ENCODE measurements around the gene ADRB1.

Gene ADRB1

DNA sequence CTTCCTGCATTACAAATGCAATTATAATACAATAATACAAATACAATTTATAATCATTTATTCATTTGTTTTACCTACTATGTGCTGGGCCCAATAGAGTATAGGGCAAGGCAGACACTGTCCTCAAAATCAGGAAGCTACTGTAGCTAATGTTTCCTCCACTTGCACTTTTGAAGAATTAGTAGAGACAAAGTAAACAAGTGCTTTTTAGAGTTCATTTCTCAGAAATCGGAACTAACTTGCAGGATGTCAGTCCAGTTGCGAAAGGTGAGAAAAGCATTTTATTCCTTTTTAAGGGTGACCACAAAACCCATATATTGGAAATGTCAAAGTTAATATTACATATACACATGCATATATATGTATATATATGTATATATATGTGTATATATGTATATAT, 14.2 kb downstream of the ADRB1 start:
- DNase-seq: no peak

DNA sequence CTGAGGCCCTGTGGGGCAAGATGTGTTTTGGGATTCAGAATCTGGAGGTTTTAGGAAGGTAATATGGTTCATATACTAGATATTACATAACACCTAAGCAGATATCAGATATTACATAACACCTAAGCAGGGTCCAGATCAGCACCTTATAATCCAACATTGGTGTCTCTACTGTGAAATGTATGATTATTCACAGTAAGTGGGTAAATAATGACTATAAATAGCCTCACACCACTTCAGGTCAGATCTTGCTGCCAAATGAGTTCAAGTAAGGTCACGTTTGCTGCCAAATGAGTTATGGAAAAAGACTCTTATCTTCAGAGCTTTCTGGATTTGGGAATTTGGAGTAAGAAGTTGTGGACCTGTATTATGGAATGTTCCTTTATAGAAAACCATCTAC, 14.6 kb downstream of the ADRB1 start:
- DNase-seq: no peak

DNA sequence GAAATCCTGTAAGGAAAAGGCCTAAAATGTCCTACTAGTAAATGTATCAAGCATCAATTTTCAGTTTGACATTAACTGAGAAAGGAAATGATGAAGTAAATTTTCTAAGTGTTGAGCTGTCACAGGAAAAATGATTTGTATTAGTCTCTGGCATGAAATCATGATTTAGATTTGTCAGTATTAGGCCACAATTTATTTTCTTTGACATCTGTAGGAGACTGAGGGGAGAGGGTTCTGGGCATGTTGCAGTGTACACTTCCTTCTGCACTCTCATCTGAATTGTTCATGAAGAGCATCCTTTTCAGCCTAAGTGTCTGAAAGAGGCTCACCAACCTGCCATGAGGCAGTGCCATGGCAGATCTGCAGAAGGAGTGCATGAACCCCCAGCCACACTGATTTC, 15.9 kb downstream of the ADRB1 start:
- DNase-seq: no peak

DNA sequence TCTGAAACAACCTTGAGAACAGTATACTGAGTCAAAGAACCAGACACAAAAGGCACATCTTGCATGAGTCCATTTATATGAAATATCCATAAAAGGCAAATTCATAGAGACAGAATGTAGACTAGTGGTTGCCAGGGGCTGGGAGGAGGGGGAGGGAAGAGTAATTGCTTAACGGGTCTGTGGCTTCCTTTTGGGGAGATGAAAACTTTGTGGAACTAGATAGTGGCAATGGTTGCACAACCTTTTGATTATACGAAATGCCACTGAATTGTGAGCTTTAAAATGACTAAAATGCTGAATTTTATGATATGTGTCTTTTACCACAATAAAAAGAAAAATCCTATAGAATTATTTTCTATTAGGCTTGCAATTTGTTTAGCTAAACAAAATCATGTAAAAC, 16.8 kb downstream of the ADRB1 start:
- no peak for DNase-seq

DNA sequence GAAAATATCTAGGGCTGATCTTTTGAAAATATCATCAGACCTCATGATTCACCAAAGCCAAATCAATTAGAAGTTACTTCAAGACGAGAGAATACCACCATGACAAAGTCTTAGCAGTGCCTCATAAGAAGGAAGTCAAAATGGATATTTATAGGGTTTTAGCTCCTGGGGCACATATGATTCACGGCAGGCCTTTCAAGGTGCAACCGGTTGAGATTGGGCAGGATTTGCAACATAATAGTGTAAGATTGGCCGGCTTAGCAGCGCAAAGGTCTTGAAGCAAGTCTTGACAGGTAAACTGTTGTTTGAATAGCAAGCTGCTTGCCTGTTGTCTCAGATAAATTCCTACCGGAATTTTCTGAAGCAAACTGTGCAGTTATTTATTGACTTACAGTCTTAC, 17.5 kb downstream of the ADRB1 start:
- no peak for DNase-seq

DNA sequence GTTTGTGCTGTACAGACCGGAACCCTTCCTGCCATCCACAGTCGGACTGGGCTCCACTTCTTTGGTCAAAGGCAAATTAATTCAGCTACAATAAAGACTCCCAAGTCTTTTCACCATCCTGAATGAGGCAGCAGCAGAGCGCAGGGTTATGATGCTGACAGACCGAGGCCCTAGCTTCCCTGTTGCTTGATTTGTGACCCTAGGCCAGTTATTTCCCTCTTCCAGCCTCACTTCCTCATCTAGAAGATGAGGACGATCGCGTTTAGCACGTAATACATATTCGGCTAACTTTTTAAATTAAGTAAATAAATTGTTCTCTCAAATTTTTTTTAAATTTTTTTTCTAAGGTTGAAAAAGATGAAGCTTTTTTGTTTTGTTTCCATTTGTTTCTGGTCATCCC, 18.1 kb downstream of the ADRB1 start:
- no peak for DNase-seq

DNA sequence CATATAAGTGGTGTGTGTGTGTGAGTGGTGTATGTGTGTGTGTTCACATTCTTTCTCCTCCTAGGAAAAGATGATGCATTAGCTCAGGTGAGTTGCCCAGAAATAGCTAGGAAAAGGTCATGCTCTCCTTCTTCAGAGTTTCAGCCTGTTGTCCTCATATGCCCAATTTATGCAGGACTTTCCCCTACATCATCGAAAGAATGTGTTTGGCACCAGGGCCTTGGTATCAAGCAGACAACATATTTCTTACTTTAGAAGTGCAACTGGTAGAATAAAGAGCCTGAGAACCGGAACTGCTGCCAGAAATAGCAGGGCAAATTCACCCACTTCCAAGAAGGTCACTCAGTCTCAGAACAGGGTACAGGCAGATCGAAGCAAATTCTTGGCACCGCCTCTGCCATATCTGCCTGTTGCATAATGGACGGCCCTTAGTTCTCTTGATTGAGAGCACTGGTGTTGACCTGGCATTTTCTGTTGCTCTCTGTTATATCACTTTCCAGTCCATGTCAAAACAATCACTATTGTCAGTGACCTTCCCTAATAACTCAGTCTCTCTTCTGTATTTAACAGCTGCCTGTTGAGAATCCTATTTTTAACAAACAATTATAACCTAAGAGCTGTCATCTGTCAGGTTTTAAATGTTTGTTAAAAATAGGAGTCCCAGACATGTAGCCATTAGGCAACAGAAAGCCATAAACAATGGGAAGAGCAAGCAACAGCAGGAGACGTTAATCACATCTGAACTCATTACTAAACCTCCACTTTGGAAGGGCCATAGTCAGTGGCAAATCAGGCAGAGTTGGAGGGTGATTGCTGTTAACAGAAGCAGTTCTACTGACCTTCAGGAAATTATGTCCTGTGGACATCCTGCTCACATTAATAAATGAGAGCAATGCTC, 20.7 kb downstream of the ADRB1 start:
- no peak for DNase-seq

DNA sequence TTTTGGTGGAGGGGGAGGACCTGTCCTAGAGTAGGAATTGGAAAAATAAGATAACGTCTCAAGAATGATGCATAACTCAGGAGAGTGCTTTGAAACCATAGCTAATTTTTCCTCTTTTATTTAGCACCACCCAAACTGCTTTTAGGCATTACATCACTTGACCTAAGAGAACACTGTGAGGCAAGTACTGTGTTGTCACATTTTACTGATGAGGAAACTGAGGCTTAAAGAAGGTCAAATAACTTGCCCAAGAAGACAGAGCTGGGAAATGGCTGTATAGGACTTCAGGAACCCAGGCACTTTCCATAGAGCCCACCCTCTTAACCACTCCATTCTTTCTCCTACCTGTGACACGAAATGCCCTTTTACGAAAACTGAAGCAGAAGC, 21.4 kb downstream of the ADRB1 start:
- no peak for DNase-seq

DNA sequence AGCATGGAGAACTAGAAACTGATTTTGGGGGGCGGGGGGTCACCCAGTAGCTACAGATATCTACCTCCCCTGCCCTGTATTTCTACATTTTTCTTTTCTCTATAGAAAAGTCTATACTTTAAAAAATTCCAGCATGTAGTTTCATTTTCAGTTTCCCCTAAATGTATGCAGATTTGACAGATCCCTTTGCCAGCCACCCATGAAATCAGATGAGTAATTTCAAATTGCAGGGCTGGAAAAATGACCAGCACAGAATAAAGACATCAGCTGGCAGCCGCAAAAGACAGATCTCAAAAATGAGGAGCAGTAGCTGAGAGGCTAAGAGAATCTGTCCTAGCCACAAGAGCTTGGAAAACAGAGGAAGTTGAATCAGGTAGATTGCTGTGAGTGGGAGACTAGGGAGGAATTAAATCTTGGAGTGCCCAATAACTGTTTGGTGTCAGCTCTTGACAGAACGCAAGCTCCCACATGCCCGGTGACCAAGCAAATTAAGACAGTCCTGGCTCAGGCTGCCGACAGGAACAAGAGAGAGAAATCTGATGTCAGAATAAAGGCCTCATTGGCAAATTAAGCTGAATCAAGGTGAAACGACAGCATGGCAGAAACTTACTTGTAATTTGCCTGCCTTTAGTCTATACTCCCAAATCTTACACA, 24.5 kb downstream of the ADRB1 start:
- peak in 1 of 14 donors; percentile 17 for DNase-seq

DNA sequence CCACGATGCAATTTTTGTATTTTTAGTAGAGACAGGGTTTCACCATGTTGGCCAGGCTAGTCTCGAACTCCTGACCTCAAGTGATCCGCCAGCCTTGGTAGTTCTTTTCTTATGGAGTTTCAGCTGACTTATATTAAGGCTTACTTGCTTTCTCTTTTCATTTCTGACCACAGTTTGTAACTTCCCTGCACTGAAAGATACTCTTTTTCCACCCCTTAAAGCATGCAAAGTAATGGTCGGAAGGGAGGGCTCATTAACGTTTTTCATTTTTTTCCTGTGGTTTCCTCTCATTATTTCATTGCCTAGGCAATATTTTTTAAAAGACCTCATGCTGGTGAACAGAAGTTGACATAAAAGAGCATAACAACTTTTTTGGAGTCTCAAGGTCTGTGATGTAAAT, 27.0 kb downstream of the ADRB1 start:
- DNase-seq: no peak

DNA sequence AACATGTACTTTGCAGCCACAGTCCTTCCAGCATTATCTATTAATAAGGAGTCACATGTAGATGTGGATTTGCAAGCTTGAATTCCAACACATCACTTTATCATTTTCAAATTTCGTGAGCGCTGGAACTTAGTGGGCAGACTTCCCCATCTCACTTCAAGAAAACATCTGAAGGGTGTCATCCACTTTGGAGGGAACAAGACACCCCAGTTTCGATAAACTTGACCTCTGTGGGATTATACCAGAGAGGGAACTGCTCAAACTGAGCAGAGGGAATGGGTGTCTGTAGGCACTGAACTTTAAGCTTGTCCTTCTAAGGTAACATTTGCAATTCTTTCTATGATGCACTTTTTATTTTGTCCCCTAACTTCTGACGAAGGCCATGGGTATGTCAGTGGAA, 27.5 kb downstream of the ADRB1 start:
- DNase-seq: no peak

DNA sequence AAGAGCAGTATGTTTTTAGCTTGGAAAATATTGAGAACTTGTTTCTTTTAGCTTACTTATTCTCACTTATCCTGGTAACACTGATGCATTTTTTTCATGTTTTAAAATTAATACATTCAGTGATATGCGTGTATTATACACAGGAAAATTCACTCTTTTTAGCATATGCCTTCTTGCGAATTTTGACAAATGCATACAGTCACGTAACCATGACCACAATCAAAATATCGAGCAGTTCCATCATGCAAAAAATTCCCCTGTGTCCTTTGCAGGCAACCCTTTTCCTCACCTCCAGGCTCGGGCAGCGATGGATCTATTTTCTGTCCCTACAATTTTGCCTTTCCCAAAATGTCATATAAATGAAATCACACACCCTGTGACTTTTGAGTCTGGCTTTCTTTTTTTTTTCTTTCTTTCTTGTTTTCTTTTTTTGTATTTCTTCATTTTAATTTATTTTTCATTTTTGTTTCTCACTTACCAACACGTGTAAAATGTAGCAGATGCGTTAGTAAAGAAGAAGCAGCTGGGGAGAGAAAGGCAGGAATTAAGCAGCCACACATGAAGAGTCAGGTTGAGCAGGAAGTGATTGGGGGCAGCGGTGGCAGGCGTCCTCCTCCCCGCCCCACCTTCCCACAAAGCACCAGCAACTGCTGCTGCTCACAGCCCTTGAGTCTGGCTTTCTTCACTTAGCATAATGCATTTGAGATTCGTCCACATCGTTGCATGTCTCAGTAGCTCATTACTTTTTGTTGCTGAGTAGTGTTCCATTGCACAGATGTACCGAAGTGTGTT, 29.9 kb downstream of the ADRB1 start:
- DNase-seq: no peak

DNA sequence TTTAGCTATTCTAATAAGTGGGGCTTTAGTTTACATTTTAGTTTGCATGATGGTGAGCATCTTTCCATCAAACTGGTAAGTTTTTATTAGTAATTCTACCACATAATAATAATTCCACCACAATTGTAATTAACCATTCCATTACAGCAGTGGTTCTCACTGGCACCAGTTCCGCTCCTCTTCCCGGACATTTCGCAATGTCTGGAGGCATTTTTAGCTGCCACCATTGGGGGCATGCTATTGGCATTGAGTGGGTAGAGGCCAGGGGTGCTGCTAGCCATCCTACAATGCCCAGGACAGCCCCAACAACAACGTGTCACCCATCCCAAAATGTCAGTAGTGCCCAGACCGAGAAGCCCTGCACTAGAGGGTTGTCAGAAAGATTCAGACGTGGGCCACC, 31.4 kb downstream of the ADRB1 start:
- DNase-seq: no peak

DNA sequence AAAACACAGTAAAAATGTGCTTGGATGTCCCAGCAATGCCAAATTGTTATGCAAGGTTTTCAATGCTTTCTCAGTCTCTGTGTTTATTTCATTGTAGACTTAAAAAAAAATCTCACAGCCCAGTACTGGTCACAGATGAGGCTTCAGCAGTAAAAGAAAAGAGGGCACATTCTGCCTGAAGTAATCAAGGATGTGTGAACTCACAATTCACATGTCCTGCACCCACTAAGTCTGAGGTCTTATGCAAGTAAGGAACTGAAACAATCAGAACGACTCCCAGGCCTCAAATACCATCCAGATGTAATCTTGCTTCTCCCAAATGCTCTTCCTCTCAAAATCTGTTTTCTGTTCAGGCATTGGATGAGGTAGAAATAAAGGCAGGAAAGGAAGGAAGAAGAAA, 33.7 kb downstream of the ADRB1 start:
- DNase-seq: no peak

DNA sequence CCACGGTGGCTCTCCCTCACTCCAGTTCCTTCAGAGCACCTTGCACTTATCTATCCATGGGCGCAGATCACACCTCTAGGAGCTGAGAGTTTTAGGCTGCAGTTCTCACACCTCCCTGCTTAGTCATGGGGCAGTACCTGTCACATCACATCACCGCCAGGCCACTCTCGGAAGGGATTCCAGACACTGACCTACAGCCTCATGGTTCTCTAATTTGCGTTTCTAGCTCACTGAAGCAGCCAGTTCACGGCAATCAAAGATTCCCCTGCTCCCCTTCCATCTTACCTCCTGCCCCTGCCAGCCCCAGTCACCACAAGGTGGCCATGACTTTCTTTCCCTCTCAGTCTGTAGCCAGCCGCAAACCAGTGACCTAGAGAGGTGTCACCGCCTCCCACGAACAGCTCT, 34.2 kb downstream of the ADRB1 start:
- no peak for DNase-seq

DNA sequence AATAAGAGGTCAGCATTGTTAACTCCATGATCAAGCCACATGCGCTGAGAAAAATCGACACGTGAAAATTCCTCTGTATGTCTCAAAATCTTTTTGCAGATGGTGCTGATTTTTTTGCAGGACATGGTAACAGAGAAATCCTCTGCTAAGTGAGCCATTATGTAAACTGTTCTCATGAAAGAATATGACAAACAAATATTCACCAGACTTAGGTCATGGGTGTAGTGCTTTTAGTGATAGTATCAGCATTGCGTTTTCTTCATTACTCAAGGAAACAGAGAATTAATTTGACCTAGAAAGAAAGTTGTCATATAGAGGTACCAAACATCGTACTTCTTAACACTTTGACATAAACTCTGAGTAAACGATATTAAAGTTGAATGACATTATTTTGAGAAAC, 34.7 kb downstream of the ADRB1 start:
- DNase-seq: no peak

DNA sequence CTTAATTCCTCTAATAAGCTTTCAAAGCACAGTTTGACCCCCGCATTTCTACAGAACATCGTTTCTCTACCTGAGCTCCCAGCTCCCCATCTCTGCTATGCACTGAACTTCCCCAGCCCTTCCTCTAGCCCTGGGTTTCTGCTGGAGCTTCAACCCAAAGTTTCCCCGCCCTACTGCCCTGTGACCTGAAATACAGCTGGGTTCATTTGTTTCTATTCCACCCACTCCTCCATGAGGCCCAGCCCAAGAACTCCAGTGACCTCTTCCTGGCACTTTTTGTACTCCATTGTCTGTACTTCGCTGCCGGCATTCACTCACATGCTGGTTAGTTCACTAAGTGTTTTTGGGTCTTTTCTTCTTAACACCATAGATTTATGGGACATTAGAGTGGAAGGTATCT, 35.8 kb downstream of the ADRB1 start:
- no peak for DNase-seq

DNA sequence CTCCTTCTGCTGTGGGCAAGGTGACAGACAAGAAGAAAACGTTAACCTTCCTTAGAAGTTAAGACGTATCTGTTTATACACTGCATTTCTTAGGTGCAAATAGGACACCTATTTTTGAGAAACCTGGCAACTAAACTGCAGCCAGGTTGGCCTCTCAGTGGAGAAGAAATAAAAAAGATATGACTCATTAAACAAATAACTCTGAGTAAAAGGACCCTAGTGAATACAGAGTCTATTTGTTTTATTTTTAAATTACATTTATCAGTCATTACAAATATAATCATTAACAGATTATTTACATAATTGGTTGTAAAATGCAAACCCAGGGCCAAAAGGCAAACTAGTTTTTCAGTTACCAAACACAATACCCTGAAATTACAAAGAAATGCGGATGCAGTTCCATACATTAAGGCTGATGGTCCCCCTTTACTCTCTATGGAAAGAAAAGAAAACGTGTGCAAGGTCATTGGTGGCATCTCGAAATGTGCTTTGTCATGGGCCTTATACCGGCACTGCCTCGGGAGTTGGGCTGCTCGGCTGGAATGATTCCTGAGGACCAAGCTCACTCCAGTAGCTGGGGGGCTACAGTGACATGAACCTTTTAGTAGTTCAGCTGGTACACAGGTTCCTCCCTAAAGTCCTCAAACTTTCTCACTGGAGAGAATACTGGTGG, 38.4 kb downstream of the ADRB1 start:
- DNase-seq: no peak

DNA sequence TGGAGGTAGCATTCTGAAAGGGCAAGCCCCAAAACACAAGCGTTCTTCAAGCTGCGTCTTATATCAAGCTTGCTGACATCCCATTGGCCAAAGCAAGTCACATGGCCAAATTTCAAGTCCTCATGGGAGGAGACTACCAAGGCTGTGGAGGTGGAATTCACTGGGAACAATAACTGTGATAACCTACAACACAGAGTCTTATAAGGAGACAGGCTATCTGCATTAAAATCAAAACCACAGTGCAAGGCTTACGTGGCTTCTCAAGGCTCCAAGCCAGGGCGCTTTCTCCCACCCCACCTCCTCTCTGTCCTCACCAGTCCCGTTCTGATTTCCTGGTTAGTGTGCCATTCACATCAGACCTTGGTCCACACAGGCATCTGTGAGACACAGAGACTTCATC, 39.4 kb downstream of the ADRB1 start:
- DNase-seq: no peak

DNA sequence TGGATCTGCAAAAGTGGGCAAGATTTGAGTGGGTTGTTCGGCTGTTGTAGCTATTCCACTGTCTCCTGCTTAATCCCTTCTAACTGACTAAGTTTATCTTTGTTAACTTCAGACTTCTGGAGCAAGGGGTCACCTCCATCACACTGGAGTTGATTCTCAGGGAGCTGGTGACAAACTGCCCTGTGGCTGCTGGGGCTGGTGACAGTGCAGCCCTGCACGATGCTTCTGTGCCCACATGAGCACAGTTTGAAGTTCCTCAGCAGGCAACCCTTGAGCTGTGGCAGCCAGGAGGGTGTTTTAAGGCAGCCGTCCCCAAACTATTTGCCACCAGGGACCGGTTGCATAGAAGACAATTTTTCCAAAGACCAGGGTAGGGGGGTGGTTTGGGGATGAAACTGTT, 40.5 kb downstream of the ADRB1 start:
- DNase-seq: no peak

DNA sequence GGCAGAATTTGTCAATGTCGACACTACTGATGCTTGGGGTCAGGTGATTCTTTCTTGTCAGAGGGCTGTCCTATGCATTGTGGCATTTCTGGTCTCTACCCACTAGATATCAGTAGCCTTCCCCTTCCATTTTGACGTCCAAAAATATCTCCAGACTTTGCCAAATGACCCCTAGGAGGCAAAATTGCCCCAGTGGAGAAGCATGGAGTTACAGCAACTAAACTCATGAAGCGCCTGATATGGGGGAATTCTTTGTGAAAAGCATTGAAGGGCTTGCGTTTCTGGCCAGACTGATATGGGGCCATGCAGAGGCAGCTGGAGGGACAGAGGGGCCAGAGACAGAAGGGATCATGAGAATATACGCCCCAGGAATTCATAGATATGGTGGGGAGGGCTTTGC, 43.6 kb downstream of the ADRB1 start:
- DNase-seq: no peak

DNA sequence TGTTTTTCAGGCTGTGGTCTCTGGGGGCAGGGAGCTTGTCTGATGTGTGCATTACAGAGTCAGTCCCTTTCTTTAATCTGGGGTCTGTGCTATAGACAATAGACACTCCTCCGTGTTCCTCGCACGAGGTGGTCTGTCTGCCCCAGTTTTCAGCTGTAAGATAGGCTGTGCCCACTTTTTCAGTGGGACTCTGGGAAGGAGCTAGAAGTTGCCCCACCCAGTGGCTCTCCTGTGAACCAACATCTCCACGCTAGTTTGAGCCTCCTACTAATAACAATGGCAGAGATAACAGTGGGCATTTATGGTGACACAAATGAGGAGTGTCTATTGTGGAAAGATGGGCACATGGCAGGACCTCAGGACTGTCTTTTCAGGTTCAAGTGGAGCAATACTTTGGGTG, 44.0 kb downstream of the ADRB1 start:
- DNase-seq: no peak

DNA sequence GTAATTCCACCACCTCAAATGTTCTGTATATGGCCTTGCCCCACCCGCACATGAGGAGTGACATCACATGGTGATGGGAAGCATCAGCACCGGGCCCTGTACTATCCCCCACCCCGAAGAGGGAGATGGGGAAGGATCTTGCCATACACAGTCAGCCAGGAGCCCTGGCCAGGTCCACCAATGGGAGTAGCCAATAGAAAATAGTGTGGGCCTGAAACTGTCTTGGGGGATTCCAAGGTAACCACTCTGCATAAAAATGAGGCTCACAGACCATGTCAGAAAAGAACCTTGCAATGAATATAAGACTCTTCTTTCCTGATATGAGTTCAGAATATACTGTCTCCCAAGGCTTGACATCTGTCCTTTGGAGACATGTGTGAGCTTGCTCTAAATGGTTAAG, 51.1 kb downstream of the ADRB1 start:
- no peak for DNase-seq
